ENCODE results near the gene SPTB. TPM values are rescaled to one million over a fixed set of nuclear protein-coding genes. Genes with fewer than 3 reads are reported as not detected.

Gene SPTB
- polyA plus RNA-seq, 1 donor (not counting 4 experiments of a cell fraction or from before 2014, with no cell fraction given): not detected

GRCh38 chr14:64719601-64720000, 160.1 kb downstream of the SPTB start:
- H3K9ac ChIP-seq (ENCODE audit: control insufficient read depth, extremely low read depth, insufficient read depth, low read length): peak overlapping the region; percentile 50
- peak overlapping the region; percentile 48 for H3K4me2 ChIP-seq (ENCODE audit: control insufficient read depth, extremely low read depth, insufficient read depth, low read depth, low read length)
- H3K27ac ChIP-seq (ENCODE audit: control insufficient read depth, insufficient read depth, low read length): peak overlapping the region; percentile 90
- TF ChIP-seq CTCF (optimal IDR thresholded peaks at IDR 0.05 in 1 of 3, IDR thresholded peaks at IDR 0.05 in 1 of 3, conservative IDR thresholded peaks at IDR 0.05 in 1 of 3; ENCODE audit: extremely low read depth in 1 of 3, insufficient read depth in 2 of 3, low read length in 3 of 3) (no peak), EZH2 (IDR thresholded peaks at IDR 0.05; ENCODE audit: low read length) (no peak)
- peaks cover 97% of the 10 kb centered on the region for H3K4me1 ChIP-seq (ENCODE audit: control insufficient read depth, extremely low read depth, insufficient read depth, low read length)
- H3K9me1 ChIP-seq (ENCODE audit: control insufficient read depth, extremely low read depth, insufficient read depth, low read length): no peaks in the 10 kb centered on the region
- dilution Hi-C loops (cut with MboI; ENCODE audit: extremely low pct_ligation_motif_present, low sequenced_read_pairs): no loop called here
- DNase-seq (ENCODE audit: low read depth, low spot score): no peak
- no peaks in the 10 kb centered on the region for H4K20me1 ChIP-seq (ENCODE audit: control insufficient read depth, extremely low read depth, insufficient read depth, low read length)
- H2AFZ ChIP-seq (ENCODE audit: control insufficient read depth, low read length): no peak overlapping the region
- peaks cover 91% of the 10 kb centered on the region for H3K79me2 ChIP-seq (ENCODE audit: control insufficient read depth, insufficient read depth, low read length)
- no peak overlapping the region for H3K4me3 ChIP-seq (ENCODE audit: control insufficient read depth in 2 of 3, extremely low read depth in 1 of 3, insufficient read depth in 2 of 3, low read depth in 1 of 3, low read length in 3 of 3)
- peaks cover 4 to 33% of the 10 kb centered on the region in 2 experiments for H3K36me3 ChIP-seq (ENCODE audit: control insufficient read depth in 2 of 2, extremely low read depth in 1 of 2, insufficient read depth in 2 of 2, low read length in 2 of 2)
- H3K9me3 ChIP-seq (ENCODE audit: control insufficient read depth, low read depth, low read length): no peaks in the 10 kb centered on the region
- no peaks in the 10 kb centered on the region for H3K27me3 ChIP-seq (ENCODE audit: control insufficient read depth, extremely low read depth, insufficient read depth, low read length)
- no peak for FAIRE-seq

- H2AFZ ChIP-seq (ENCODE audit: control insufficient read depth, low read length): no peak overlapping the region
- FAIRE-seq: no peak
- H3K9ac ChIP-seq (ENCODE audit: control insufficient read depth, extremely low read depth, insufficient read depth, low read length): no peak overlapping the region
- peaks cover 95% of the 10 kb centered on the region for H3K4me1 ChIP-seq (ENCODE audit: control insufficient read depth, extremely low read depth, insufficient read depth, low read length)
- no peaks in the 10 kb centered on the region for H4K20me1 ChIP-seq (ENCODE audit: control insufficient read depth, extremely low read depth, insufficient read depth, low read length)
- dilution Hi-C loops (cut with MboI; ENCODE audit: extremely low pct_ligation_motif_present, low sequenced_read_pairs): no loop called here
- peak overlapping the region; percentile 90 for H3K27ac ChIP-seq (ENCODE audit: control insufficient read depth, insufficient read depth, low read length)
- no peaks in the 10 kb centered on the region for H3K27me3 ChIP-seq (ENCODE audit: control insufficient read depth, extremely low read depth, insufficient read depth, low read length)
- peaks cover 91% of the 10 kb centered on the region for H3K79me2 ChIP-seq (ENCODE audit: control insufficient read depth, insufficient read depth, low read length)
- DNase-seq (ENCODE audit: low read depth, low spot score): no peak
- H3K36me3 ChIP-seq (ENCODE audit: control insufficient read depth in 2 of 2, extremely low read depth in 1 of 2, insufficient read depth in 2 of 2, low read length in 2 of 2): peaks cover 4 to 34% of the 10 kb centered on the region in 2 experiments
- H3K4me2 ChIP-seq (ENCODE audit: control insufficient read depth, extremely low read depth, insufficient read depth, low read depth, low read length): no peak overlapping the region
- no peaks in the 10 kb centered on the region for H3K9me3 ChIP-seq (ENCODE audit: control insufficient read depth, low read depth, low read length)
- H3K4me3 ChIP-seq (ENCODE audit: control insufficient read depth in 2 of 3, extremely low read depth in 1 of 3, insufficient read depth in 2 of 3, low read depth in 1 of 3, low read length in 3 of 3): no peak overlapping the region
- TF ChIP-seq EZH2 (IDR thresholded peaks at IDR 0.05; ENCODE audit: low read length) (no peak), CTCF (optimal IDR thresholded peaks at IDR 0.05 in 1 of 3, IDR thresholded peaks at IDR 0.05 in 1 of 3, conservative IDR thresholded peaks at IDR 0.05 in 1 of 3; ENCODE audit: extremely low read depth in 1 of 3, insufficient read depth in 2 of 3, low read length in 3 of 3) (no peak)
- no peaks in the 10 kb centered on the region for H3K9me1 ChIP-seq (ENCODE audit: control insufficient read depth, extremely low read depth, insufficient read depth, low read length)
Measured at GRCh38 chr14:64718762-64719161, 160.9 kb downstream of the SPTB start.

Data from keratinocyte (primary cell).